OCI-M1 (cell line): Measurements from ENCODE around the gene RAB33A.
A peak's percentile ranks its signal among the peaks of the same experiment; 100 is the strongest.
"Not testable (repeated sequence)": the region's sequence is repeated elsewhere in the genome, so short reads cannot be mapped to it uniquely, and the experiment has no call there.

ENCODE experiments used
- DNase-seq: peaks from one replicate; lab custom pipeline; 2025; lab: John Stamatoyannopoulos, UW

The RAB33A gene

DNA sequence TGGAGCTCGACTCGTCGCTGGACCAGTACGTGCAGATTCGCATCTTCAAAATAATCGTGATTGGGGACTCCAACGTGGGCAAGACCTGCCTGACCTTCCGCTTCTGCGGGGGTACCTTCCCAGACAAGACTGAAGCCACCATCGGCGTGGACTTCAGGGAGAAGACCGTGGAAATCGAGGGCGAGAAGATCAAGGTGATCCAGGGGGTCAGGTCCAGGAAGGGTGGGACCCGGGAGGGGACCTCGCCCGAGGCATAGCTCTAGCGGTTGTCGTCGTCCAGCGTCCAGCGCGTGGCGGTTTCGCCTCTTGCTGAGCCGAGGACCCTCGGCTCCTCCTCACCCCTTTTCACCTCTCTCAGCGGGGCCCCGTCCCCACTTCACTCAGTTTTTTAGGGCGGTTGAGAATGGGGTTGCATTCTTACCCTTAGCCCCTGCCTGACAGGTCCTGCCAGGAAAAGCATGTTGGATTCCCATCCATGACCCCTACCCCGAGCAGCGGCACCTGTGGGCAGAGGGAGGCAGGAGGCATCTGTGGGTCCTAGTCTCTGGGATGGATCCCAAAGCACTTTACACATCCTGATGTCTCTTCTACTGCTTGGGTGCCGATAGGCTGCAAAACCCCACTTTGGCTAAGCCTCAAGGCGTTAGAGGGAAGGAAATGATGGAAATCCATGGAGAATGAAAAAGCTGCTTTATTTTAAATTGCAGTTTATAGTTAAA lies 524 bp downstream of the RAB33A start:
- DNase-seq: peak; percentile 40

GRCh38 chrX:130173190-130173895 lies 1.6 kb downstream of the RAB33A start:
- DNase-seq: peak; percentile 97

- DNase-seq: peak; percentile 73
Measured at GRCh38 chrX:130174045-130174704, 2.4 kb downstream of the RAB33A start.

- peak; percentile 39 for DNase-seq
Measured at GRCh38 chrX:130174937-130175336, 3.2 kb downstream of the RAB33A start.

- DNase-seq: peak; percentile 54
Measured at GRCh38 chrX:130176354-130176776, 4.6 kb downstream of the RAB33A start.

- no peak for DNase-seq
Measured at GRCh38 chrX:130176942-130177341, 5.2 kb downstream of the RAB33A start.

- no peak for DNase-seq
Measured at GRCh38 chrX:130179170-130179569, 7.4 kb downstream of the RAB33A start.

GRCh38 chrX:130179579-130180215 lies 7.9 kb downstream of the RAB33A start:
- DNase-seq: peak; percentile 96

DNA sequence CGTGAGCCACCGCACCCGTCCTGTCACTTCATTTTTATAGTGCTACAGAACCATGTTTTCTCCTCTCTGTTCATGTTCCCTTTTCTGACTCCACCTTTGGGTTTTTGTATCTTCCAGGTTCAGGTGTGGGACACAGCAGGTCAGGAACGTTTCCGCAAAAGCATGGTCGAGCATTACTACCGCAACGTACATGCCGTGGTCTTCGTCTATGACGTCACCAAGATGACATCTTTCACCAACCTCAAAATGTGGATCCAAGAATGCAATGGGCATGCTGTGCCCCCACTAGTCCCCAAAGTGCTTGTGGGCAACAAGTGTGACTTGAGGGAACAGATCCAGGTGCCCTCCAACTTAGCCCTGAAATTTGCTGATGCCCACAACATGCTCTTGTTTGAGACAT lies 12.4 kb downstream of the RAB33A start:
- no peak for DNase-seq

DNA sequence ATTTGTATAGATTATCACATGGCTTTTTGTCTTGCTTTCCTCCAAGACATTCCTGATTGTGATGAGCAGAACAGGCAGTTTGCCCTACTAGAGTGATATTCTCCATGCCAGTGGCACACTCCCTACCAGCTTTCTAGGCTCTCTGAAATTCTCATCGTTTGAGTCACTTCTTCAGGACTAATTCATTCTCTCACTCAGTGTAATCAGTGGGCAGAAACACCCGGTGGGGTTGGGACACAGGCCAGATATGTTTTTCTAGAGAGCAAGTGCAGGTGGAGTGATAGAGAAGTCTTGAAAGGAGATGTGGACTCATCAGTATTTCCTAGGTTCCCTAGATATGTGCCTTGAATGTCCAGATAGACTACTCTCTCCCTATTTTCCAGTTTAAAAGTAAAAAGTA lies 13.1 kb downstream of the RAB33A start:
- no peak for DNase-seq

DNA sequence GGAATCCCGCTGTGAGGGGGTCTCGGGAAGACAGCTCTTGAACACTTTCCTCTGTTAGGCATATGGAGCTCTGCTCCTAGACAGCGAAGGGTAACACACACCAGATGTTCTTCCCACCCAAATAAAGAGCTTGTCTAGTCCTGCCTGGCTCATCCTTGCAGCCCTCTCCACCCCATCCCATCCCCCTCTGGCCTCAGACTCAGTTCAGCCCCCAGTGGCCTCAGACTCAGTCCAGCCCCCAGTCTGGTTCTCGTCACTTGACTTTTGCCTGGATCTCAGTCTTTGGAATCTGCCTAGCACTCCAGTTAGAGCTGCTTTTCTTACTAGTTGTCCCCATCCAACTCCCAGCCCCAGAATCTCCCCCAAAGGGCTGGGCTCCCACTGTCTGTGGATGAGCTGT lies 14.9 kb downstream of the RAB33A start:
- no peak for DNase-seq

DNA sequence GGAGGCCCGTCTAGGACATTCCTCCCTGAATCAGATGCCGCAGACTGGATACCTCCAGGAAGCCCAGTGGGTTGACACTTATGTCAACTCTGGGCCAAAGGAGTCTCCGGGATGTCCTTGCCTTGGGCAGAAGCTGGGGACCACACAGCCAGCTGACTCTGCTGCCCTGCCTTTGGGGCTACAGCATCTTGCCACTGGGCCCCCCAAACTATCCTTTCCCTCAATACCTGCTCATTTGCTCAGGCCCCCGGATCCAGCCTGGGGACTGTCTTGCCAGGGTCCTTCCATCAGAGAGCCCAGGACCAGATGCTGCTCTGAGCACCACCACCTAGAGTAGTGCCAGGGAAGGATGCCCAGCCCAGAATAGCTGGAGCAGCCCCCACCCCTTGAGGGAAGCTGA lies 19.0 kb downstream of the RAB33A start:
- no peak for DNase-seq

DNA sequence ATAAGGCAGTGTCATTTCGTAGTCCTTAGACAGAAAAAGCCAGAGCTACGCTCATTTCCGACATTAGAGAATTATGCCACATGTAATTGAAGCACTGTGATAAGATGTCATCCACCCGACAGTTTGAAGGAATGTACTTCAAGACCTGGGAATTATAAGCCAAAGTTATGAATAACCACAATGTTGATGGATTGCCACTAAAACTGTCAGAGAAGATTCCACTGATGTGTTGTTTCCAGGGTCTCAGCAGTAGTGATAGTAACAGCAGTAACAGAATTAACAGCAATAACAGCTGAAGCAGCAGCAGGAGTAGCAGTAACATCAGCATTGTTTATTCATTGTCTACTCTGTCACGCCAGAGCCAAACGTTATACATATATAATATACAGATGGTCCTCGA lies 24.7 kb downstream of the RAB33A start:
- no peak for DNase-seq

DNA sequence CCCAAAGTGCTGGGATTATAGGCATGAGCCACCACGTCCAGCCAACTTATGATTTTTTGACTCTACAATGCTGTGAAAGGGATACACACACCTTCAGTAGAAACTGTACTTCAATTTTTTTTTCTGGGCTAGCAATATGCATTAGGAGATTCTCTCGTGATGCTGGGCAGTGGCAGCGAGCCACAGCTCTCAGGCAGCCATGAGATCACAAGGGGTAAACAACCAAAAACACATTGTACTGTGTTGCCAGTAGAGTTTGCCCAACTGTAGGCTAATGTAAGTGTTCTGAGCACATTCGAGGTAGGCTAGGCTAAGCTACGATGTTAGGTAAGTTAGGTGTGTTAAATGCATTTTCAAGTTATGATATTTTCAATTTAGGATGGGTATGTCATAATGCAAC lies 25.7 kb downstream of the RAB33A start:
- no peak for DNase-seq

DNA sequence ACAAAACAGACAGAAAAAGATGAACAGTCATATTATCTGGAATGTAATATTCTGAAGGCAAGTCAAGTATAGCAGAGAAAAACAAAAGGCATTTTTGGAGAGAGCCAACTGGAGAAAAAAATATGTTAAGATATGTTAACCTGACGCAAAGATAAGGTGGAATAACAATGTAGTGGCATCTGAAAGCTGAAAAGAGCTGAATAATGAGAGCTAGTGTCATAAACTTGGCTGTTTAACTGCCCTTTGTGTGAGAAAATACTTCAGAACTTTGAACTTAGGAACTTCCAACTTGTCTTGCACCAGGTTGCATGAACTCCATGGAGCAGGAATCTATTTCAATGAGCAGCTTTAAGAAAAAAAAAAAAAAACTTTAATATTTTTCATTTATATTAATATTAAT lies 32.9 kb downstream of the RAB33A start:
- no peak for DNase-seq

DNA sequence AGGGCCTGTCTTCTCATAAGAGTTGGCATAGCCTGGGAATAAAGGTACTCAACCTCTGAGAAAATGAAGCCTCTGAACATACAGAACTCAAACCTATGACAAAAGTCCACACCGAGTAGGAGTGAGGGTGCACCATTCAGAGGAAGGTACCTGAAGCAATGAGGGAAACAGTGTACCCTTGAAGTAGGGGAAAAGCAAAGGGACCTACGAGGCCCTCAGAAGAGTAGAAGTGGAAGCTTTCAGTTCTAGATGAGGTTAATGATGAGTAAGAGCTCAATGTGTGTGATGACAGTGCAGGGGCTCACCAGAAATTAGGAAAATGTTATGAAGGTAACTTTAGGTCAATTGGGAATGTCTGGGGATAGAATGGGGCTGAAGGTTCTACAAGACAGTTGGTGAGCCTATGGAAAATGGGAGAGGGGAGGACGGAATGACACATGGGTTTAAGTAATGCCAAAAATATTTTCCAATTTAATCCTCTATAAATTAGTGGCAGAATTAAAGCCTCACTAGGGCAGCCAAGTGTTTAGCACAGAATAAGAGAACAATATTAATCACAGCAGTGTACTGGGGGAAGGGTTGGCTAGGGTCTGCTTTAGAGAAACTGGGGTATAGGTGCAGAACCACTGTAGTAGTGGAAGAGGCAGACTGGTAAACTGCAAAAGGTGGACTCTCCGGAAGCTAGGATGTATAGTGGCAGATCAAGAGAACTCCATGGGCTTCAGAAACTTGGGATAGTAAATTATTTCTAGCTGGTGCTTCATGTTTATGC lies 39.8 kb downstream of the RAB33A start:
- DNase-seq: no peak

DNA sequence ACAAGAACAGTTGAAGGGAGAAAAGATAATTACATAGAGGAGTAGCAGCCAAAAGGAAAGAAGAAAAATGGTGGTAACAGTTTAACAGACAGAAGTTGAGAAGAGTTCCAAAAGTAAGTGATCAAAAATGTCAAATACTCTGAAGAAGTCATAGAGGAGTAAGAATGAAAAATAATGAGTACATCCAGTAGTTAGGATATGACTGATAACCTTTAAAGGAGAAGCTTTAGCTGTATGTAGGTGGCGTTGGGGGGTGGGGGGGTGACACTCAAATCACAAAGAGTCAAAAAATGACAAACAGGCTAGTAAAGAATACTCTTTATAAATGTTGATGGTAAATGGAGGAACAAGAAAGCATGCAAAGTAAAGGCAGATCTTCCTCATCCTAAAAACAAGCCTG lies 40.6 kb downstream of the RAB33A start:
- DNase-seq: no peak

- no peak for DNase-seq
Measured at GRCh38 chrX:130213376-130213775, 41.6 kb downstream of the RAB33A start.

GRCh38 chrX:130216320-130216719 lies 44.6 kb downstream of the RAB33A start:
- DNase-seq: no peak

GRCh38 chrX:130224810-130225209 lies 53.0 kb downstream of the RAB33A start:
- DNase-seq: no peak

DNA sequence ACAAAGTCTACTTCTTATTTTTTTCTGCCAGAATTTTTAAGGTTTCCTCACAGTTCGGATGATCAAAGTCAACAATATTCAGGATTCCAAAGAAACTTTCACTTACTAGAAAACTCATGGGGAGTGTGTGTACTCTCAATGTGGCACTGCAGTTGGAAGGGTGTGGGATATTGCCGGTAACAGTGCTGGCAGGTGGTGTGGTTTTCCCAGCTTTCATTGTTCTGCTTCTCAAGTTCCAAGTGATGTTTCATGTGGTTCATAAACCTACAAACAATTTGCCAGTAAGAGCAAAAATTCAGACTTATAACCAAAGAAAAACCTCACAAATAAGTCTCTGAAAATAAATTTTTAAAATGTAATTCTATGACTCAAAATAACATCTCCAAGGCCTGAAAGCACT lies 57.1 kb downstream of the RAB33A start:
- DNase-seq: no peak

DNA sequence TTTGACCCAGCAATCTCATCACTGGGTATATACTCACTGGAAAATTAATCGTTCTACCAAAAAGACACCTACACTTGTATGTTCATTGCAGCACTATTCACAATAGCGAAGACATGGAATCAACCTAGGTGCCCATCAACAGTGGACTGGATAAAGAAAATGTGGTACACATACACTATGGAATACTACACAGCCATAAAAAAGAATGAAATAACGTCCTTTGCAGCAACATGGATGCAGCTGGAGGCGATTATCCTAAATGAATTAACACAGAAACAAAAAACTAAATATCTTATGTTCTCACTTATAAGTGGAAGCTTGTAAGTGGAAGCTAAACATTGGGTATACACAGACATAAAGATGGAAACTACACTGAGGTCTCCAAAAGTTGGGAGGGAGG lies 59.4 kb downstream of the RAB33A start:
- not testable (repeated sequence) for DNase-seq
